Endothelial cell of umbilical vein (primary cell): ENCODE measurements around the gene ROPN1B. TPM values are rescaled to one million over a fixed set of nuclear protein-coding genes. Genes with fewer than 3 reads are reported as not detected.

Source experiments
- BruUV-seq: library from RNA; stranded (reverse); fragments of 400-500 nt; replicated peaks from 2 replicates; lab custom pipeline; 2021; lab: Mats Ljungman, UMichigan
- CTCF ChIA-PET: fragments of 300-600, 350-600 bp; sonication (Branson Sonifier 250); formaldehyde crosslinking; loops from one replicate; lab custom pipeline; 2021; ENCODE audit warnings: antibody characterized with exemption, inconsistent platforms; lab: Charles Lee
- POLR2A ChIA-PET: fragments of 300-600, 350-600 bp; sonication (Branson Sonifier 250); formaldehyde crosslinking; loops from one replicate; lab custom pipeline; 2021; ENCODE audit warnings: antibody characterized with exemption, inconsistent platforms; lab: Charles Lee
- DNase-seq: peaks from one replicate; pipeline ENCODE4 v3.0.0-alpha.2; 2011; ENCODE audit warnings: low read depth, low spot score
- FAIRE-seq: peaks from 2 replicates; lab custom pipeline; 2011; peaks lifted over from hg19 to GRCh38; lab: Jason Lieb, UNC
- H2AFZ ChIP-seq: 2 replicates; pipeline ENCODE4 v1.6.0; 2012; ENCODE audit warnings: low read depth, low read length, control low read depth, inconsistent platforms
- H3K27ac ChIP-seq: 2 replicates; pipeline ENCODE4 v1.5.1; 2011; ENCODE audit warnings: low read depth, mild to moderate bottlenecking, control low read depth, low read length, moderate library complexity; ENCODE audit not compliant: insufficient read depth
- H3K27me3 ChIP-seq, 2 experiments: 2 replicates each; pipeline versions ENCODE4 v1.6.0 to v1.6.1; 2011; ENCODE audit warnings: low read length in 2 of 2, mixed read lengths in 1 of 2; ENCODE audit not compliant: control insufficient read depth in 2 of 2, insufficient read depth in 2 of 2
- H3K36me3 ChIP-seq, 2 experiments: 2 replicates in 1 of 2; 3 replicates in 1 of 2; pipeline ENCODE4 v1.5.1; 2011; ENCODE audit warnings: low read length in 2 of 2, mild to moderate bottlenecking in 1 of 2, moderate library complexity in 1 of 2; ENCODE audit not compliant: control insufficient read depth in 2 of 2, insufficient read depth in 2 of 2; ENCODE audit errors: extremely low read depth in 1 of 2
- H3K4me1 ChIP-seq: 3 replicates; pipeline ENCODE4 v1.5.1; 2011; ENCODE audit warnings: mild to moderate bottlenecking, low read length; ENCODE audit not compliant: control insufficient read depth, insufficient read depth; ENCODE audit errors: extremely low read depth
- H3K4me2 ChIP-seq: 2 replicates; pipeline ENCODE4 v1.6.1; 2011; ENCODE audit warnings: low read length, control low read depth, mixed read lengths; ENCODE audit not compliant: insufficient read depth
- H3K4me3 ChIP-seq, 3 experiments: fragments of 200-600 bp in 1 of 3; sonication (generic), shearing (Covaris generic) in 1 of 3; replicated peaks in 1 of 3; 2 replicates each; pipeline ENCODE4 v1.5.1; 2011 to 2016; ENCODE audit warnings: control low read depth in 3 of 3, low read length in 3 of 3, mild to moderate bottlenecking in 2 of 3, inconsistent platforms in 1 of 3, low read depth in 1 of 3, moderate library complexity in 1 of 3; ENCODE audit not compliant: insufficient read depth in 1 of 3
- H3K79me2 ChIP-seq: 2 replicates; pipeline ENCODE4 v1.6.0; 2012; ENCODE audit warnings: low read length, inconsistent platforms; ENCODE audit not compliant: control insufficient read depth, insufficient read depth
- H3K9ac ChIP-seq: replicated peaks from 2 replicates; pipeline ENCODE3; 2011; ENCODE audit warnings: low read length, control low read depth; ENCODE audit not compliant: insufficient read depth; ENCODE audit errors: extremely low read depth
- H3K9me1 ChIP-seq: replicated peaks from 3 replicates; pipeline ENCODE4 v1.6.0; 2011; ENCODE audit warnings: mild to moderate bottlenecking, low read length; ENCODE audit not compliant: control insufficient read depth, insufficient read depth; ENCODE audit errors: extremely low read depth
- H3K9me3 ChIP-seq: replicated peaks from 2 replicates; pipeline ENCODE4 v1.5.1; 2012; ENCODE audit warnings: low read length, inconsistent platforms; ENCODE audit not compliant: control insufficient read depth, insufficient read depth
- H4K20me1 ChIP-seq: replicated peaks from 2 replicates; pipeline ENCODE3; 2011; ENCODE audit warnings: mild to moderate bottlenecking, low read length; ENCODE audit not compliant: control insufficient read depth, insufficient read depth; ENCODE audit errors: extremely low read depth
- EZH2 ChIP-seq: IDR thresholded peaks from 2 replicates; pipeline ENCODE4 v1.6.1; 2012; ENCODE audit warnings: borderline replicate concordance, low read depth, mild to moderate bottlenecking, moderate library complexity, low read length, inconsistent platforms; ENCODE audit not compliant: severe bottlenecking
- FOS ChIP-seq: IDR thresholded peaks from 2 replicates; pipeline ENCODE4 v1.6.1; 2011; ENCODE audit warnings: mild to moderate bottlenecking, low read length, moderate library complexity, borderline replicate concordance; ENCODE audit not compliant: insufficient read depth
- GATA2 ChIP-seq: IDR thresholded peaks from 2 replicates; pipeline ENCODE4 v1.7.0; 2011; ENCODE audit warnings: low read depth, mild to moderate bottlenecking, moderate library complexity, mixed read lengths, low read length; ENCODE audit not compliant: insufficient read length, insufficient read depth
- JUN ChIP-seq: IDR thresholded peaks from 2 replicates; pipeline ENCODE4 v1.6.1; 2011; ENCODE audit warnings: borderline replicate concordance, low read depth; ENCODE audit not compliant: insufficient read length, insufficient read depth
- MYC ChIP-seq: IDR thresholded peaks from one replicate; pipeline ENCODE4 v1.6.1; 2011; ENCODE audit warnings: mild to moderate bottlenecking, low read depth, low read length
- POLR2A ChIP-seq: IDR thresholded peaks from 2 replicates; pipeline ENCODE4 v1.6.1; 2012; ENCODE audit warnings: low read depth, mild to moderate bottlenecking, control low read depth, low read length
- POLR2AphosphoS5 ChIP-seq: IDR thresholded peaks from 2 replicates; pipeline ENCODE4 v1.6.1; 2012; ENCODE audit warnings: low read depth, mild to moderate bottlenecking, control low read depth, low read length, moderate library complexity; ENCODE audit not compliant: insufficient read depth
- dilution Hi-C: fragments of 300-500 bp; cut with MboI; formaldehyde crosslinking; loops from one replicate; pipeline ENCODE4 v1.15.0; 2019; ENCODE audit warnings: low sequenced_read_pairs; ENCODE audit not compliant: extremely low pct_ligation_motif_present
- intact Hi-C: fragments of 100-400 bp; cut with micrococcal nuclease; formaldehyde crosslinking; loops from one replicate; pipeline ENCODE4 v1.10.0; 2022
- polyA plus RNA-seq, 4 experiments: library from polyadenylated mRNA; depleted of rRNA in 3 of 4; stranded (reverse) in 3 of 4; unstranded in 1 of 4; fragments of >200 nt; gene quantifications; 2 replicates each; pipeline versions ENCODE4 v1.2.1 to v1.2.3, GENCODE V29; 2011 to 2012; ENCODE audit warnings: missing spikeins in 1 of 4
- total RNA-seq: library from RNA; stranded (reverse); gene quantifications from 2 replicates; pipeline ENCODE4 v1.2.3, GENCODE V29; 2021
- TF ChIP-seq, protein P1 (sequence below): IDR thresholded peaks from 2 replicates; pipeline ENCODE4 v1.6.1; 2011; ENCODE audit not compliant: insufficient read depth, insufficient read length
- TF ChIP-seq, protein P2 (sequence below), 2 donors: IDR thresholded peaks; 1 replicate in 1 of 2; 2 replicates in 1 of 2; pipeline ENCODE4 v1.5.1; 2011; ENCODE audit warnings: low read length in 2 of 2, mild to moderate bottlenecking in 2 of 2, moderate library complexity in 2 of 2, control low read depth in 1 of 2, inconsistent platforms in 1 of 2, low read depth in 1 of 2; ENCODE audit not compliant: insufficient read depth in 1 of 2; ENCODE audit errors: extremely low read depth in 1 of 2

Gene ROPN1B
- total and polyA plus RNA-seq, 2 donors (not counting 3 experiments of a cell fraction or from before 2014, with no cell fraction given), result not detected

- no peak overlapping the region for H3K9ac ChIP-seq
- no peaks in the 10 kb centered on the region for H3K79me2 ChIP-seq
- dilution Hi-C loops (no loop called here), intact Hi-C loops (no loop called here)
- H3K36me3 ChIP-seq, result peaks cover 0 to 5% of the 10 kb centered on the region in 2 experiments
- H3K4me3 ChIP-seq, result no peak overlapping the region
- DNase-seq, result no peak
- no peak overlapping the region for H3K4me2 ChIP-seq
- H4K20me1 ChIP-seq, result no peaks in the 10 kb centered on the region
- no peaks in the 10 kb centered on the region for H3K27me3 ChIP-seq
- POLR2A ChIA-PET, result no interaction called here
- no peak for FAIRE-seq
- CTCF ChIA-PET, result no interaction called here
- no peaks in the 10 kb centered on the region for H3K4me1 ChIP-seq
- no peak overlapping the region for H2AFZ ChIP-seq
- H3K9me1 ChIP-seq, result no peaks in the 10 kb centered on the region
- BruUV-seq, result no TSS peak
- no peak overlapping the region for H3K27ac ChIP-seq
- no peaks in the 10 kb centered on the region for H3K9me3 ChIP-seq
- TF ChIP-seq, protein P1, sequence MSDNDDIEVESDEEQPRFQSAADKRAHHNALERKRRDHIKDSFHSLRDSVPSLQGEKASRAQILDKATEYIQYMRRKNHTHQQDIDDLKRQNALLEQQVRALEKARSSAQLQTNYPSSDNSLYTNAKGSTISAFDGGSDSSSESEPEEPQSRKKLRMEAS, result no peak
- no peak for TF ChIP-seq GATA2
- TF ChIP-seq POLR2A, result no peak
- TF ChIP-seq JUN, result no peak
- TF ChIP-seq, protein P2, sequence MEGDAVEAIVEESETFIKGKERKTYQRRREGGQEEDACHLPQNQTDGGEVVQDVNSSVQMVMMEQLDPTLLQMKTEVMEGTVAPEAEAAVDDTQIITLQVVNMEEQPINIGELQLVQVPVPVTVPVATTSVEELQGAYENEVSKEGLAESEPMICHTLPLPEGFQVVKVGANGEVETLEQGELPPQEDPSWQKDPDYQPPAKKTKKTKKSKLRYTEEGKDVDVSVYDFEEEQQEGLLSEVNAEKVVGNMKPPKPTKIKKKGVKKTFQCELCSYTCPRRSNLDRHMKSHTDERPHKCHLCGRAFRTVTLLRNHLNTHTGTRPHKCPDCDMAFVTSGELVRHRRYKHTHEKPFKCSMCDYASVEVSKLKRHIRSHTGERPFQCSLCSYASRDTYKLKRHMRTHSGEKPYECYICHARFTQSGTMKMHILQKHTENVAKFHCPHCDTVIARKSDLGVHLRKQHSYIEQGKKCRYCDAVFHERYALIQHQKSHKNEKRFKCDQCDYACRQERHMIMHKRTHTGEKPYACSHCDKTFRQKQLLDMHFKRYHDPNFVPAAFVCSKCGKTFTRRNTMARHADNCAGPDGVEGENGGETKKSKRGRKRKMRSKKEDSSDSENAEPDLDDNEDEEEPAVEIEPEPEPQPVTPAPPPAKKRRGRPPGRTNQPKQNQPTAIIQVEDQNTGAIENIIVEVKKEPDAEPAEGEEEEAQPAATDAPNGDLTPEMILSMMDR (IDR thresholded peaks at IDR 0.05; ENCODE audit: extremely low read depth in 1 of 2, insufficient read depth in 1 of 2, low read depth in 1 of 2, low read length in 2 of 2), result no peak
- TF ChIP-seq POLR2AphosphoS5, result no peak
- TF ChIP-seq FOS, result no peak
- no peak for TF ChIP-seq EZH2
- TF ChIP-seq MYC, result no peak
These were observed 59.1 kb downstream of the ROPN1B start for GRCh38 chr3:126028096-126028495.
